Measurements from ENCODE around the gene PACSIN1. TPM values are rescaled to one million over a fixed set of nuclear protein-coding genes. Genes with fewer than 3 reads are reported as not detected.

PACSIN1 gene
- total RNA-seq, 4 donors from 2014 or later: 0.28 TPM; not detected in 3

- intact Hi-C loops (cut with DNase I; ENCODE audit: low total_unique reads): no loop called here
- no peaks in the 10 kb centered on the region for H3K27me3 ChIP-seq
- DNase-seq: no peak
Measured at GRCh38 chr6:34556031-34556471, 90.2 kb downstream of the PACSIN1 start, which contains the start of gene SPDEF. Gene SPDEF (minus strand): TSS chr6:34556329. CDS start chr6:34544455, 11,874 bp downstream.

DNA sequence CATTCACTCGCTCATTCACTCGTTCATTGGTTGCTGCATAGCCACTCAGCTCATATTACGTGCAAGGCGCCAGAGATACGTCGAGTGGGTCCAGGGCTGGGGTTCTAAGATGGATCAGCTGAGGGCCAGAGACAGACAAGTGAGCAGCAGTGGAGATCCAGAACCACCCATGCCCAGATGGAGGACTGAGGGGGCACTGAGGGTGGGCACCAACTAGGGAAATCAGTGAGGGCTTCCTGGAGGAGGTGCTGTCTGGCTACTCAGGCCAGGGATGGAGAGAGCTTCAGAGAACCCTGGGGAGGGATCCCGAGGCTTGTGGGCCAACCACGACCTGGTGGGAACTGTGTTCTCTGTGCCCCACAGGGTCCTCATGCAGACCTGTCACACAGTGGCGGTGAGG is 90.6 kb downstream of the PACSIN1 start:
- Histone ChIP-seq H3K36me3 (no peaks in the 10 kb centered on the region), H3K9me3 (no peaks in the 10 kb centered on the region), H3K27ac (no peak overlapping the region), H3K4me1 (no peaks in the 10 kb centered on the region), H3K27me3 (no peaks in the 10 kb centered on the region), H3K4me3 (no peak overlapping the region)
- intact Hi-C loops (cut with DNase I; ENCODE audit: low total_unique reads): no loop called here
- TF ChIP-seq, protein P1, sequence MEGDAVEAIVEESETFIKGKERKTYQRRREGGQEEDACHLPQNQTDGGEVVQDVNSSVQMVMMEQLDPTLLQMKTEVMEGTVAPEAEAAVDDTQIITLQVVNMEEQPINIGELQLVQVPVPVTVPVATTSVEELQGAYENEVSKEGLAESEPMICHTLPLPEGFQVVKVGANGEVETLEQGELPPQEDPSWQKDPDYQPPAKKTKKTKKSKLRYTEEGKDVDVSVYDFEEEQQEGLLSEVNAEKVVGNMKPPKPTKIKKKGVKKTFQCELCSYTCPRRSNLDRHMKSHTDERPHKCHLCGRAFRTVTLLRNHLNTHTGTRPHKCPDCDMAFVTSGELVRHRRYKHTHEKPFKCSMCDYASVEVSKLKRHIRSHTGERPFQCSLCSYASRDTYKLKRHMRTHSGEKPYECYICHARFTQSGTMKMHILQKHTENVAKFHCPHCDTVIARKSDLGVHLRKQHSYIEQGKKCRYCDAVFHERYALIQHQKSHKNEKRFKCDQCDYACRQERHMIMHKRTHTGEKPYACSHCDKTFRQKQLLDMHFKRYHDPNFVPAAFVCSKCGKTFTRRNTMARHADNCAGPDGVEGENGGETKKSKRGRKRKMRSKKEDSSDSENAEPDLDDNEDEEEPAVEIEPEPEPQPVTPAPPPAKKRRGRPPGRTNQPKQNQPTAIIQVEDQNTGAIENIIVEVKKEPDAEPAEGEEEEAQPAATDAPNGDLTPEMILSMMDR (IDR thresholded peaks at IDR 0.05): no peak
- no peak for TF ChIP-seq POLR2A (IDR thresholded peaks at IDR 0.05)
- no peak for DNase-seq

More at GRCh38 chr6:34556031-34556471, 90.2 kb downstream of the PACSIN1 start, which contains the start of gene SPDEF:
- Histone ChIP-seq H3K9me3 (no peaks in the 10 kb centered on the region), H3K27ac (no peak within 1 kb of the TSS), H3K36me3 (no peaks in the 10 kb centered on the region), H3K4me3 (no peak within 1 kb of the TSS), H3K4me1 (no peaks in the 10 kb centered on the region)
- TF ChIP-seq POLR2A (IDR thresholded peaks at IDR 0.05): no peak

GRCh38 chr6:34557228-34557627 is 91.4 kb downstream of the PACSIN1 start:
- no peak for DNase-seq
- intact Hi-C loops (cut with DNase I; ENCODE audit: low total_unique reads): no loop called here
- Histone ChIP-seq H3K4me3 (no peak overlapping the region), H3K36me3 (no peaks in the 10 kb centered on the region), H3K27ac (no peak overlapping the region), H3K27me3 (no peaks in the 10 kb centered on the region), H3K4me1 (no peaks in the 10 kb centered on the region), H3K9me3 (no peaks in the 10 kb centered on the region)
- TF ChIP-seq, protein P1 (IDR thresholded peaks at IDR 0.05): no peak
- no peak for TF ChIP-seq POLR2A (IDR thresholded peaks at IDR 0.05)

GRCh38 chr6:34558172-34558714 is 92.4 kb downstream of the PACSIN1 start:
- Histone ChIP-seq H3K27ac (no peak overlapping the region), H3K4me1 (no peaks in the 10 kb centered on the region), H3K36me3 (no peaks in the 10 kb centered on the region), H3K9me3 (no peaks in the 10 kb centered on the region), H3K4me3 (no peak overlapping the region), H3K27me3 (no peaks in the 10 kb centered on the region)
- intact Hi-C loops (cut with DNase I; ENCODE audit: low total_unique reads): no loop called here
- TF ChIP-seq, protein P1 (IDR thresholded peaks at IDR 0.05): no peak
- no peak for TF ChIP-seq POLR2A (IDR thresholded peaks at IDR 0.05)
- DNase-seq: no peak

DNA sequence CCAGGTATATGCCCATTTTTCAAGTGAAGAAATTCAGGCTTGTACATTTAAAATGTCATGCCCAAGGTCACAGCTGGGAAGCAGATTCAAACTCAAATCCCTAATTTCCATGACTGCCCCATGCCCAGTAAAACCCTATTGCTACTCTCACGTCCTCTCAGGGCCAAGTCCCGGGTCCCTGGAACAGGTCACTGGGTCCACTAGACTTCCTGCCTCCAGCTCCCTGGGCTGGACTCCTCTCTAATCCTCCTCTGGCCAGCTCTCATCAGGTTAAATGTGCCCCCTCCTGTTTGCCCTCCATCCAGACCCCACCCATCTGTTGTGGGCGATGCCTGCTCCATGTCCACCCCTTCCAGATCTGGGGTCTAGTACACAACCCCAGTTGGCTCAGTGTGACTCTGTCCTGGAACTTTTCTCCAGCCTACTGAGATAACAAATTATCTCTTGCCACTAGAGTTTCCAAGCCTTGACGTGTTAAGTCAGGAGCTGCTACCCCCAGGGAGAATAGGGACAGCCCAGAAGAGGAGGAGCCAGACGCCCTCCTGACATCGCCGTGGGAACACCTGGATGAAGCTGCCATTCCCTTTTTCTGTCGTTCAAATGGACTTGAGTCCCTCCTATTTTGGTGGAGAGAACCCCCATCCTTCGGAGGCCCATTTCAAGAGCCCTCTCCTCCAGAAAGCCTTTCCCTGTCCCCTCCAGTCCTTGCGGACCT is 93.9 kb downstream of the PACSIN1 start:
- Histone ChIP-seq H3K4me1 (no peaks in the 10 kb centered on the region), H3K4me3 (no peak overlapping the region), H3K27ac (no peak overlapping the region), H3K27me3 (no peaks in the 10 kb centered on the region), H3K36me3 (no peaks in the 10 kb centered on the region), H3K9me3 (no peaks in the 10 kb centered on the region)
- no peak for TF ChIP-seq POLR2A (IDR thresholded peaks at IDR 0.05)
- TF ChIP-seq, protein P1 (IDR thresholded peaks at IDR 0.05): no peak
- DNase-seq: no peak
- intact Hi-C loops (cut with DNase I; ENCODE audit: low total_unique reads): no loop called here
